PC-9 (cell line): ENCODE measurements around the gene FCRLB.

Experiments used
- EZH2 ChIP-seq: fragments of 200-600 bp; sonication (generic); IDR thresholded peaks from 2 replicates; pipeline ENCODE4 v1.8.0; 2017; ENCODE audit warnings: antibody characterized with exemption, low read depth
- TF ChIP-seq, protein P1 (sequence below): fragments of 200-600 bp; sonication (generic); conservative IDR thresholded peaks from 2 replicates; pipeline ENCODE4 v1.6.1; 2017; ENCODE audit warnings: mixed run types, antibody characterized with exemption, mild to moderate bottlenecking, moderate library complexity

DNA sequence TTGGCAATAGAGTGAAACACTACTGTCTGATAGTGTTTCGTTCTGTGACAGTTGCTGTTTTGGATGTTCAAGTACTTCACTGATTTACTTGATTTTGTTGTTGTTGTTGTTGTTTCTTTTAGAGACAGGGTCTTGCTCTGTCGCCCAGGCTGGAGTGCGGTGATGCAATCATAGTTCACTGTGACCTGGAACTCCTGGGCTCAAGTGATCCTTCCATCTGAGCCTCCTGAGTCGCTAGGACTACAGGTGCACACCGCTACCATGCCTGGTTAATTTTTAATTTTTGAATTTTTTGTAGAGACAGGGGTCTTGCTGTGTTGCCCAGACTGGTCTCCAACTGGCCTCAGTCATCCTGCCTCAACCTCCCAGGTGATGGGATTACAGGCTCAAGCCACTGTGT lies 47.1 kb downstream of the FCRLB start:
- TF ChIP-seq, protein P1, sequence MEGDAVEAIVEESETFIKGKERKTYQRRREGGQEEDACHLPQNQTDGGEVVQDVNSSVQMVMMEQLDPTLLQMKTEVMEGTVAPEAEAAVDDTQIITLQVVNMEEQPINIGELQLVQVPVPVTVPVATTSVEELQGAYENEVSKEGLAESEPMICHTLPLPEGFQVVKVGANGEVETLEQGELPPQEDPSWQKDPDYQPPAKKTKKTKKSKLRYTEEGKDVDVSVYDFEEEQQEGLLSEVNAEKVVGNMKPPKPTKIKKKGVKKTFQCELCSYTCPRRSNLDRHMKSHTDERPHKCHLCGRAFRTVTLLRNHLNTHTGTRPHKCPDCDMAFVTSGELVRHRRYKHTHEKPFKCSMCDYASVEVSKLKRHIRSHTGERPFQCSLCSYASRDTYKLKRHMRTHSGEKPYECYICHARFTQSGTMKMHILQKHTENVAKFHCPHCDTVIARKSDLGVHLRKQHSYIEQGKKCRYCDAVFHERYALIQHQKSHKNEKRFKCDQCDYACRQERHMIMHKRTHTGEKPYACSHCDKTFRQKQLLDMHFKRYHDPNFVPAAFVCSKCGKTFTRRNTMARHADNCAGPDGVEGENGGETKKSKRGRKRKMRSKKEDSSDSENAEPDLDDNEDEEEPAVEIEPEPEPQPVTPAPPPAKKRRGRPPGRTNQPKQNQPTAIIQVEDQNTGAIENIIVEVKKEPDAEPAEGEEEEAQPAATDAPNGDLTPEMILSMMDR: no peak
- TF ChIP-seq EZH2: no peak
